Ecto neural progenitor cell (in vitro differentiated cells): ENCODE data around the gene NOXA1.

Experiments
- DNase-seq: peaks from one replicate; pipeline ENCODE4 v3.0.0-alpha.2; 2018; ENCODE audit warnings: low spot score

The NOXA1 gene

GRCh38 chr9:137454597-137455358 is 31.6 kb downstream of the NOXA1 start:
- no peak for DNase-seq

DNA sequence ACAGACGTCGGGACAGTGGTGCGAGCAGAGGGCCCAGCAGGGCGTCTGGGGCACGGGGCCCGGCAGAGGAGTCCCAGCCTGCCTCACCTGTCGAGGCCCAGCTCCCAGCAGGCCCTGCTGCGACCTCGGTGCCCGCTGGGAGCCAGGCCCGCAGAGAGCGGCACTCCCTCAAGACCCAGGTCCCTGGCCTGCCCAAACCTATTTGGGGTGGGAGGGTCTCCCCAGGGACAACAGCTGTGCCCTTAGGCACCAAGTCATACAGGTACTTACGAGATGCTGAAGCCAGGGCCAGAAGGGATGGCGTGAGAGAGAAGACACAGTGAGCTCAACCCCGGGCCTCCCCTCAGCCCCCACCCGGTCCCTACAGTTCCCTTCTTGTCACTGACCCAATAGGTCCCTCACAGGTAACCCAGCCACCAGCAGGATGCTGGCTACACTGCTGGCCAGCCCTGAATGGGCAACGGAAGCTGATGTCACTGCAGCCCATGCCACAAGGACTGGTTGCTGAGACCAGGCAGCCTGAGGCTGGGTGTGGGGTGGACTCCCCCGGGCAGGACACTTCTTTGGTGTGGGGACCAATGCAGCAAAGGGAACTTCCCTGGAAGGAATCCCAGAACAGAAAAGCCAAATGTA is 32.3 kb downstream of the NOXA1 start:
- no peak for DNase-seq

DNA sequence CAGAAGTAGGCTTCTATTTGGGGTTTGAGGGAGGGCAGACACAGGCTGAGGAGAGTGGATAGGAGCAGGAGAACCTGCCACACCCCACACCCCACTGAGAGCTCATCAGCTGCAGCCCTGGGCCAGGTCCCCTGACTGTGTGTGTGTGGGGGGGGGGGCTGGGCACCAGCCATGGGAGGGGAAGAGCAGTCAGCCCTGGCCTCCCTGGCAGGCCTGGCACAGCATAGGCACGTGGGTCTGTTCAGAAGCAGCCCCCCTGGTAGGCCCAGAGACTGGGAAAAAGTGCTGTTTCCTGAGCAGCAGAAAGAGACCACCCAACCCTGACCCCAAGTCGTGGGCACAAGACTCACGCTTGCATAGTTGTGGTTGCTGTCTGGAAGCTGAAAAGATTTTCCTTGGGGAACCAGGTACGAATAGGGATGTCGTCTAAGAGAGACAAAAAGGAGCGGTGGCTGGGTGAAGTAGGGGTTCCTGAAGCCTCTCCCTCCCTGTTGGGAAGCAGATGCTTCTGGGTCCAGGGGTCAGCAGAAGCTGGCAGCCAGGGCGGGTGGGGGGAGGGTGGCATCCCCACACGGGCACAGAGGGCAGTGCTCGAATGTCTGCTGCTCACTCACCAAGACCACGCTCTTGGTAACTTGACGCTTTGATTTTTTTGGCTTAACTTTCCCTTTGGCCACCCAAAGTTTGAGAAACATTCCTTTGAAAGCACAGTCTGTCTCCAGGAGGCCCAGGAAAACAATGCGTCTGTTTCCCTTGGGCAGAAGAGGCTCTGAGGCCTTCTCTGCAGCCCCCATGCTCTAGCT is 33.1 kb downstream of the NOXA1 start:
- DNase-seq = no peak

- DNase-seq = no peak
These were observed 33.7 kb downstream of the NOXA1 start for GRCh38 chr9:137456864-137457405.

GRCh38 chr9:137457406-137458193 is 34.4 kb downstream of the NOXA1 start:
- DNase-seq = no peak

DNA sequence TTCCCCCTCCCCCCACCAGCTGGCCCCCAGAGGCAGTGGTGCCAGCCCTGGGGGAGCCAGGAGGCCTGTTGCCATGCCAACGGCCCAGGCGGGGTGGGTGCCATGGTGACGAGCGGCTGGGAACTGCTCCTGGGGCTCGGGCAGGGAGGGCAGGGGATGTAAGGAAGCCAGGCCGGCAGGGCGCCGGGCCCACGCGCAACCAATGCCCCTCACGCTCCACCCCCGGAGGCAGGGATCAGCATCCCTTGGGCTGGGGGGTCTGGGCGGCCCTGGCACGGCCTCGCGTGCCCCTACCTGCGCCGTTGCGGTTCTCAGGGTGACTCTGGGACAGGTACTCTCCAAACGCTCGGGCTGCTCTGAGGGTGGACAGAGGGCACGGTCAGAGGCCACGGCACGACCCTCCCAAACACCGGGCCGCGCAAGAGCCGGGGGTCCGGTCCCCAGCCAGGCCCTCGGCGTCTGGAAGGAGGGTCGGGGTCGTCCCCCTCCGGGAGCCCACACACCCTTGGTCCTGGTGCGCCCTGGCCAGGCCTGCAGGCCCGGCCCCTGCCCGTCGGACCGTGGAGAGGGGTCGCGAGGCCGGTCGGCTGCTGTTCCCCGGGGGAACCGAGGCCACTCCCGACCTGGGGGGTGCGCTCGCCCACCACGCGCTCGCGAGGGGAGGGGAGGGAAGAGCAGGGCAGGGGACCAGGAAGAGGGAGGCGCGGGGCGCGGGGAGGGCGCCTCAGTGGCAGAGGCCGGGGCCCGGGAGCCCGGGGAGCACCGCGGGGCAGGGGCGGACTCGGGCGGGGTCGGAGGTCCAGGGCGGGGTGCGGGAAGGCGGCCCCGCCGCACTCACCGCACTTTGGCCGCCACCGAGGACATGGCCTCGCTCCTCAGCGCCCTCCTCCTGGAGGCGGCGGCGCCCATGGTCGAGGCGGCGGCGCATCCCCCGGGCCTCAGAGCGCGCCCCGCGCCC is 35.3 kb downstream of the NOXA1 start:
- peak; percentile 72 for DNase-seq

DNA sequence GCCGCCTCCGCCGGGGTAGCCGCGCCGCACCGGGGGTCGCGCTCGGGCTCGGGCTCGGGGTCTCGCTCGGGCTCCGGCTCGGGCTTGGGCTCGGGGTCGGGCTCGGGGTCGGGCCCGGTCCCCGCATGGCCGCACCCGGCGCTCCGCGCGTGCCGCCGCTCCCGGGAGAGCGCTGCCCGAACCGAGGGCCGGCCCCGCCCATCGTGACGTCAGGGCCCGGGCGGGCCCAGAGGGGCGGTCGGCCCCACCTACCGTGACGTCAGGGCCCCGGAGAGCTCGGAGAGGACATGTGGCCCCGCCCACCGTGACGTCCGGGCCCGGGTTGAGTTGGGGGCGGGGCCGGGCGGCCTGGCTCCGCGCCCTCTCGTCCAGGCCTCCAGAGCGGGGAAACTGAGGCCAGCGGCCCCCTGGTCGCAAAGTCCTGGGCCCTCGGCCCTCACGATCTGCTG is 36.0 kb downstream of the NOXA1 start, which contains the start of gene NSMF:
TSS of gene NSMF (minus strand) at position 183 of the 449 bp plus-strand sequence. CDS start 232 bp downstream, outside the sequence.
- peak; percentile 96 for DNase-seq

- DNase-seq = no peak
These were observed 36.6 kb downstream of the NOXA1 start for GRCh38 chr9:137459601-137460362.

DNA sequence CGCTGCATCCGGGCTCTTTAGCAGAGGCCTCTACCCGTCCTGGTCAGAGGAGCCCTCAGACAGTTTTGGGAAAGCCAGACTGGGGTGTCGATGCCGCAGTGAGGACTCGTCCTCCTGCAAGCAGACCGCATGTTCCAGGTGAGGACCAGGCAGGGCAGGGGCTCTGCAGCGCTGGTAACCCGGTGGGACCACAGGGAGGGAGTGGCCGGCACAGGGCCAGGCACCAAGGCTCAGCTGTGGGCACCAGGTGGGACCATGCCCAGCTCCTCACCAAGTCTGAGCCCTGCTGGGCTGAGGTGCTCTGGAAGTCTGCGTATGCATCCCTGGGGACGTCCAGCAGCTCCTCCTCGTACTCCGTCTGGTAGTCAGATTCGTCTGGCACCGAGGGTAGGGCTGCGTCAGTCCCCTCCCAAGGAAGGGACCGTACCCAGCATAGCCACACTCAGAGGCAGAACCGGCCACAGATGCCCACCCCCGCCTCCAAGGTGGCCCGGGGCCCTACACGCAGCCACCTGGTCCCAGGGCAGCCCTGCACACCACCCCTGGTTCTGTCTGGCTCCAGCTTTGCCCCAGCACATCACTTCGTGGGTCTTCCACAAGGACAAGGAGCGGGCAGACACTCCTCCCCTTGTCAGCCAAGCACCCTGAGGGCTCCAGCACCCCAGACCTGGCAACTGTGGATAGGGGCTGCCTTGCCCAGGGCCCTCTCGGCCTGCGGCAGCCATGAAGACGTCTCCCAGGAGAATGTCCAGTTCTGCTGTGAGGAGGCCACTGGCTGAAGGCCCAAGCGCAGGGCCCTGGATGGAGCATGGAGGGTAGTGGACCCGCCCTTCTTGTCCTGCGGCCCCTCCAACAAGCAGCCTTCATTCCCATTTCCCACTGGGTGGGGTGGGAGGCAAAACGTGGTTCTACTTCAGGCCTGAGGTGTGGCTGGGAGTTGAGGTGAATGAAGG is 37.4 kb downstream of the NOXA1 start:
- DNase-seq = no peak

- no peak for DNase-seq
These were observed 38.1 kb downstream of the NOXA1 start for GRCh38 chr9:137461316-137461662.

GRCh38 chr9:137461663-137462395 is 38.6 kb downstream of the NOXA1 start:
- peak; percentile 88 for DNase-seq

- no peak for DNase-seq
These were observed 39.3 kb downstream of the NOXA1 start for GRCh38 chr9:137462396-137462985.

DNA sequence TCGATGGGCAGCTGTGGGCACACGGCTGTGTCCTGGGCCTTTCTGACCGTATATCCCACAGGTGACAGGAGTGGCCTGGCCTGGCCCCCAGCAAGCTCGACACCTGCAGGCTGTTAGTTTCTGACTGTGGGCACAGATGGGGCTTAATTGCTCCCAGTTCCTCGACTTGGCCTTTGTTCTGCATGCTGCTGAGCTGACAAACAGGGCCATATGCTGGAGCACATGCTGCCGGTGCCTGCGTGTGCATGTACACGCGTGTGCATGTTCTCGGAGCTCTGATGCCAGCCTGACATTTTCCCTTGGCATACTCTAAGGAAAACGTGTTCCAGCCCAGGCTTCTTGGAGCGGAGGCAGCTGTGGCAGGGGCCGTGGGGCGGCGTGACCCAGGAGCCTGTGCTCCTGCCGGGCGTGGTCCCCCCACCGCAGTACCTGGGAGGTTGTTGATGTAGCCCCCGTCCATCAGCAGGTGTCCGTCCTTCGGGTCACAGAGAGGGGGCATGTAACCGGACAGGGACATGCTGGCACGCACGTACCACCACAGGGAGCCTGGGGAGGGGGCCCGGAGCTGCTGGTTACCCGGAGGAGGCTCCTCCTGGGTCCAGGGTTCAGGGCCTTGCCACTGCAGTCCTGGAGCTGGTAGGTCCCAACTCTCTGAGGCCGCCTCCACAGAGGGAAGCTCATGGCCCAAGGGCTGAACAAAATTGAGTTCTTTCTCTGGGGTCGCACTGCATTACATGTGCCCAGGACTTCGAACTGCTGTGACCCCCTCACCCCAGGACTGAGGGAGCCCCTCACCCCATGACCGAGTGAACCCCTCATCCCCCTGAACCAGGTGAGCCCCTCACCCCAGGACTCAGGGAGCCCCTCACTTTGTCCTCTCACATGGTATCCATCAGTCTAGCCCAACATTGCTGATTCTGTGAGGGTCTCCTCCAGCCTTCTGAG is 40.1 kb downstream of the NOXA1 start:
- no peak for DNase-seq

DNA sequence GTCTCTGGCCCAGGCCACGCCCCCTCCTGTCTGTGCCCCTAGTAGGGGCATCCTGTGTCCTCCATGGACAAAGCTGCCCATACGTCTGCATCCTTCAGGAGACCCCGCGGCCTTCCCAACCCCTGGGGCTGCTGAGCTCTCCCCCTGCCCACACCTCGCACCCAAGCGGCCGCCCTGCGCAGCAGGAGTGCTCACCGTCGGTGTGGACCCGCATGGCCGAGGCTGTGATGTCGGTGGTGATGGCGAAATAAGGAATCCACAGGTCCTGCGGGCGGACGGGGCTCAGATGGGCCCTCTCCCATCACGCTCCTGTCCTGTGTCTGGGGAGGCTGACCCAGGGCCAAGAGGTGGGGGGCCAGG is 40.7 kb downstream of the NOXA1 start:
- no peak for DNase-seq

GRCh38 chr9:137464291-137464999 is 41.3 kb downstream of the NOXA1 start:
- peak; percentile 43 for DNase-seq
